ENCODE results near the gene DHRSX.
"Not testable (repeated sequence)": the region's sequence is repeated elsewhere in the genome, so short reads cannot be mapped to it uniquely, and the experiment has no call there.

Gene DHRSX

DNA sequence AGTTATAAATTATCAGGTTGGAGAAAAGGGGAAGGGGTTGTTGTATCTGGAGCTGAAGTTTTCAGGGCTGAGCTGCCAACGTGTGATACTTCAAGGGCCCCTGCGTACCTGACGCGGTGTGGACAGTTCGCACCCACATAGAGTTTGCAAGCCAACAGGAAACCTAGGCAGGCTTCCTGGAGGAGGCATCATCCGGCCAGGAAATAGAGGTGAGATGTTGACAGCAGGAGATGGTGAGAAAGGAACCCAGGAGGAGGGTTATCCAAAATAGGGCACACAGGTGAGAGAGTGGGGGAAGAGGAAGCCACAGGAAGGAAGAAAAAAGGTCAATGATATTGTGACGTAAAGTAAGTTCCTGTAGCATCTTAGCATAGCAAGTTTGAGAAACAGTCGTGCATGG is 127.2 kb downstream of the DHRSX start:
- FAIRE-seq: no peak
- no peak for TF ChIP-seq POLR2A (IDR thresholded peaks at IDR 0.05; ENCODE audit: low read depth, low read length)
- no peak for DNase-seq (ENCODE audit: insufficient read length, low spot score)

DNA sequence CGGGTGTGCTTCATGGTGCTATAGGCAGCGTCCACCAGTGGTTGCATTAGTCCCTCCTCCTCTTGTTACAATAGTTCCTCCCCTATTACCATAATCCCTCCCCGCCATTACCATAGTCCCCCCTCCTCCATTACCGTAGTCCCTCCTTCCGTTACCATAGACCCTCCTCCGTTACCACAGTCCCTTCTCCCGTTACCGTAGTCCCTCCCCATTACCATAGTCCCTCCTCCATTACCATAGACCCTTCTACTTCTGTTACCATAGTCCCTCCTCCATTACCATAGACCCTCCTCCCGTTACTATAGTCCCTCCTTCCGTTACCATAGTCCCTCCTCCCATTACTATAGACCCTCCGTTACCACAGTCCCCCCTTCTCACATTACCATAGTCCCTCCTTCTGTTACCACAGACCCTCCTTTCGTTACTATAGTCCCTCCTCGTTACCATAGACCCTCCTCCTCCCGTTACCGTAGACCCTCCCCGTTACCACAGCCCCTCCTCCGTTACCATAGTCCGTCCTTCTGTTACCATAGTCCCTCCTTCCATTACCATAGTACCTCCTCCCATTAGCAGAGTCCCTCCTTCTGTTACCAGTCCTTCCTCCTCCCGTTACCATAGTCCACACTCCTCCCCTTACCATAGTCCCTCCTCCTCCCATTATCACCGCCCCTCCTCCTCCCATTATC is 129.6 kb downstream of the DHRSX start:
- TF ChIP-seq POLR2A (IDR thresholded peaks at IDR 0.05; ENCODE audit: low read depth, low read length): no peak
- FAIRE-seq: no peak
- no peak for DNase-seq (ENCODE audit: insufficient read length, low spot score)

DNA sequence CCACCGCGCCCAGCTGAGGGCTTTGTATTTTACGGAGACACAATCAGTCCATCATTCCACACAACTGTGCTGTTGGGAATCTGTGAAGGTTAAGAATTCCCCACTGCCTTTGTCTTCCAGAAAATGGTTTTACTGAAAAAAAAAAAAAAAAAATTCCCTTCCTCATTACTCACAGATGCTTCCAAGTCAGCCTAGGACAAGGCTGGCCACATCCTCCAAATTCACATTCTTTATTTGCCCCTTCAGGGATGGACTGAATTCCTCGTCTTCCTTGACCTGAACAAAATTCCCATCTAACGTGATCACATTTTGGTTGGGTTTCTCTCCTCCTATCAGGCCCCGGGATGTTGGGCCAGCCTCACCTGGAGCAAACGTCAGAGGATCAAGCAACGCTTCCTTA is 130.3 kb downstream of the DHRSX start:
- FAIRE-seq (no peak), DNase-seq (ENCODE audit: insufficient read length, low spot score) (no peak)
- TF ChIP-seq POLR2A (IDR thresholded peaks at IDR 0.05; ENCODE audit: low read depth, low read length): no peak

DNA sequence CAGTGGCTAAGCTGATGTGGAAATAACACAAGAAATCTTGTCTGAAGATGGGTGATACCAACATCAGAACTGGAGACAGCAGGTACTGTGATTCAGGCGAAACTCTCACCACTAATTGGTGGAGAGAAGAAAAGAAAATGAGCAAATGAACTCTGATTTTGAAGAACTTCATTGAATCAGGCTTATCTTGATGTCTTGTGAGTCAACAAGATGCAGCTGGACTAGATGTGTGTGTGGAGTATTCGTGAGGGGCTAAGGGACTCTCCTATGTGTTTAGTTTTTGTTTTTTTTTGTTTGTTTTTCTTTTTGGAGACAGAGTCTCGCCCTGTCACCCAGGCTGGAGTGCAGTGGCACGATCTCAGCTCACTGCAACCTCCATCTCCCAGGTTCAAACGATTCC is 131.6 kb downstream of the DHRSX start:
- no peak for DNase-seq (ENCODE audit: insufficient read length, low spot score)
- no peak for FAIRE-seq
- TF ChIP-seq POLR2A (IDR thresholded peaks at IDR 0.05; ENCODE audit: low read depth, low read length): no peak

DNA sequence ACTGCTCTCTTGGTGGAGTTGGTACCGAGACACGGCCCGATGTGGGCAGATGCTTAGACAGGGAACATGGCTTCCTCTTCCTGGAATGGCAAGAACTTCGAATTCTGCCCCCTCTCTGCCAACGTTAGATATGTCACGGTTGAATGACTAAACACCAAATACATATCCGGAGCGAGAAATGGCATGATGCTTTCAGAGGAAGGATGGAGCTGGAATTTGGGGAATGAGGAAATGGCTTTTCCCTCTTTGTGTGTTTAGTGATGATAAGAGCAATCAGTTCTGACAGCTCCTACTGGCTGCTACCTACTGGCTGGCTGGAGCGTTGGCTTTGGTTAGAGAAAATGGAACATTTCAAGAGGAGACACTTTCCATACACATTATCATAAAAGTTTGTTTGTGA is 140.0 kb downstream of the DHRSX start:
- no peak for DNase-seq (ENCODE audit: insufficient read length, low spot score)
- TF ChIP-seq POLR2A (IDR thresholded peaks at IDR 0.05; ENCODE audit: low read depth, low read length): no peak
- no peak for FAIRE-seq

DNA sequence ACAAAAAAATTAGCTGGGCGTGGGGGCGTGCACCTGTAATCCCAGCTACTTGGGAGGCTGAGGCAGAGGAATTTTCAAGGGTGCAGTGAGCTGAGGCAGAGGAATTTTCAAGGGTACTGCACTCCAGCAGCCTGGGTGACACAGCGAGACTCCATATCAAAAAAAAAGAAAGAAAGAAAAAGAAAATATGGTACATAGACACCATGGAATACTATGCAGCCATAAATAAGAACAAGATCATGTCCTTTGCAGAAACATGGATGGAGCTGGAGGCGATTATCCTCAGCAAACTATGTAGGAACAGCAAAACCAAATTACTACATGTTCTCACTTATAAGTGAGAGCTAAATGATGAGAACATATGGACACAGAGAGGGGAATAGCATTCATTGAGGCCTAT is 141.3 kb downstream of the DHRSX start:
- FAIRE-seq: not testable (repeated sequence)

DNA sequence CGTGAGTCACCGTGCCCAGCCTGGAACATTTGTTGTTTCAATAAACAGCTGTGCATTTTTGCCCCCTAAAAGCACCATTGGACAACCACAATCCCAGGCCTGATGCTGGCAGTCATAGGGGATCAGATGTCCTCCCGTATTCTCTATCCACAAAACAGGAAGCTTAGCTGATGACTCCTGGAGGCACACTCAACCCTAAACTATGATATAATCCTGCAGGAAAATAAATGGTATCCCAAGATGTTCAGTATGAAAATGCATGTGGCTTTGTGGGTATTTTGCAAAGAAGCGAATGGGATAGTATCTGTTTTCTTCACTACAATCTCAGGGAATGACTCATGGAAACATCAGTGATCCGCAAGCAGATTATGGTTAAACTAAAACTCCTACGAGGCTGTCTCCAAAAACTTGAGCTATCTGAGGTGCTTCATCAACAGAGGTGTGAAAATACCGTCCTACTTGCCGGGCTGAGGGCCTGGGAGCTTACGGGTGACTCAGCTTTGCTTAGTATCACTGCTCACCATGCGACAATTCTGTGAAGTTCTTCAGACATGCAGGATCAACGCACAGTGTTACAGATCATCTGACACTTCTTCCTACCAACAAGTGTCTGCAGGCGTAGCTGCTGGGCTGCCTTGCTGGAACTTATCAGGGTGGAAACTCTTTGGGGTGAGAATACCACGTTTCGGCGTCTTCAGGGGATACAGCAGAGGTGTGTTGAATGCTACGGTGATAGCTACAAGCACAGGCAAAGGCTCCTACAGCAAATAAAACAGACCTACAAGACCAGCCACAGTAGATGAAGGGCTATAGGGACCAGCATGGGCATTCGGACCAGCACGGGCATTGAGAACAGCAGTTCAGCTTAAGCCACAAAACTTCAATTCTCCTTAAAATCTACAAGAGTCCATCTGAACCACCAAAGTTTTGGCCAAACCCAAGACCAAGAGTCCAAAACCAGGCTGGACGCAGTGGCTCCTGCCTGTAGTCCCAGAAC is 148.5 kb downstream of the DHRSX start:
- DNase-seq (ENCODE audit: insufficient read length, low spot score) (peak; percentile 52), FAIRE-seq (no peak)
- TF ChIP-seq POLR2A (IDR thresholded peaks at IDR 0.05; ENCODE audit: low read depth, low read length): no peak

More for the DNA sequence above, 141.3 kb downstream of the DHRSX start:
- DNase-seq (ENCODE audit: insufficient read length, low spot score): not testable (repeated sequence)

DNA sequence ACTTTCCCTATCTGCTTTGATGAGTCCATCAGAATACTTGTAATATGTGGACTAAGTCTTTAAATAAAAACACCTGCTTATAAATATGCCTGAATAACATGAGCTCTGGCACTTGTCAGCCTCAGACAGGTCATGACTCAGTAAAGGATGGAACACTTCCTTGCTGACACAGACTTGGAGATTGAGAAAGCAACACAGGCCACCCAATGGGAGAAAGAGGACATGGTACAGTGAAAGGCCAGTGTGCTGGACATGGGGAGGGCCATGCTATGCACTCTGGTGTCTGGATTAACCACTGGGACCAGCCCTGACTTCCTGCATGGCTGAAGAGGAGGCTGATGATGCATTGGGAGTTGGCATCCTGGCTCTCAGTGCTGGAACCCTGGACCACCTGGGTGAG is 149.5 kb downstream of the DHRSX start:
- no peak for FAIRE-seq
- TF ChIP-seq POLR2A (IDR thresholded peaks at IDR 0.05; ENCODE audit: low read depth, low read length): no peak
- peak; percentile 50 for DNase-seq (ENCODE audit: insufficient read length, low spot score)

DNA sequence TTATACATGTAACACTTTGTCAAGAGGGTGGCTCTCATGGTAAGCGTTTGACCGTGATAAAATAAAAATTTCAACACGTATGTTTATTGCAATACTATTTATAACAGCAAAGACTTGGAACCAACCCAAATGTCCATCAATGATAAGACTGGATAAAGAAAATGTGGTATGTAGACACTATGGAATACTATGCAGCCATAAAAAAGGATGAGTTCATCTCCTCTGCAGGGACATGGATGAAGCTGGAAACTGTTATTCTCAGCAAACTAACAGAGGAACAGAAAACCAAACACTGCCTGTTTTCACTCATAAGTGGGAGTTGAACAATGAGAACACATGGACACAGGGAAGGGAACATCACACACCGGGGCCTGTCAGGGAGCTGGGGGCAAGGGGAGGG is 150.1 kb downstream of the DHRSX start:
- not testable (repeated sequence) for FAIRE-seq; DNase-seq (ENCODE audit: insufficient read length, low spot score)

DNA sequence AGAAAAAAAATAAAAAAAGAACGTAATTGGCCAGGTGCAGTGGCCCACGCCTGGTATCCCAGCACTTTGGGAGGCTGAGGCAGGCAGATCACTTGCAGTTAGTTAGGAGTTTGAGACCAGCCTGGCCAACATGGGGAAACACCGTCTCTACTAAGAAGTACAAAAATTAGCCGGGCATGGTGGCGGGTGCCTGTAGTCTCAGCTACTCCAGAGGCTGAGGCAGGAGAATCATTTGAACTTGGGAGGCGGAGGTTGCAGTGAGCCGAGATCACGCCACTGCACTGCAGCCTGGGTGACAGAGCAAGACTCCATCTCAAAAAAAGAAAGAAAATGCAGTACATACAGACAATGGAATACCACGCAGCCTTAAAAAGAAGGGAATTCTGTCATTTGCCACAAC is 150.7 kb downstream of the DHRSX start:
- DNase-seq (ENCODE audit: insufficient read length, low spot score); FAIRE-seq: not testable (repeated sequence)

DNA sequence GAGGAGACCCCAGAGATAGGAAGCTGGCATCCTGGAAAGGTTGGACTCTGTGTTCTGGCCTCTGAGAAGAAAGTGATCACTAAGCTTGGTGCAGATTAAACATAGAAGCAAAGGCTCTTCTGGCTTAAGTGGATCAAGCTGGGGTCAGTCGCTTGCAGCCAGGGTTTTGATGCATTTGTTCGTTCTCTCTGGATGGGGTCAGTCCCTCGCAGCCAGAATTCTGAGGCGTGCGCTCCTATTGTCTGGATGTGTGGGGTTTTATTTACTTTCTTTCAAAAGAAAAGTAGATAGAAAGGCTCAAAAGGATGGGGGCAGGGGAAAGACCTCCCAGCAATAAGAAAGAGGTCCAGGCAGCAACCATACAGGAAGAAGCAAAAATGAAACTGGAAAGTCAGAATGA is 152.6 kb downstream of the DHRSX start:
- DNase-seq (ENCODE audit: insufficient read length, low spot score) (no peak), FAIRE-seq (no peak)
- TF ChIP-seq POLR2A (IDR thresholded peaks at IDR 0.05; ENCODE audit: low read depth, low read length): no peak

DNA sequence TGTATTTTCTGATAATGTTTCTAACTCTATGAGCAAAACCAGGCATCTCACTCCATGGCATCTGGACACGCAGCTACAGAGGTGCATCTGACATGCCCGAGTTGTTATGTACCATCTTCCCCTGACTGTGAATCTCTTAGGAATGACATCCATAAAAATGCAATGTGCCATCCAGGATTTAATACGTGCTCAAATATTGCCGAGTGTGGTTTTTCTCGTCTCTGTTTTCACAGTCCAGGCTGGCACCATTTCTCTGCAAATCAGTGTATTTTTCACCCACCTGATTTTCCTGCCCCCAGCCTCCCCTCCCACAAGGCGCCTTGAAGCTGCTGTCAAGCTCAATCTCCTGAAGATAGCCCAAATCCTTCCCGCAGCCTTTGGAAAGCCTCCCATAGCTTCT is 154.6 kb downstream of the DHRSX start:
- no peak for DNase-seq (ENCODE audit: insufficient read length, low spot score)
- no peak for TF ChIP-seq POLR2A (IDR thresholded peaks at IDR 0.05; ENCODE audit: low read depth, low read length)
- FAIRE-seq: no peak

DNA sequence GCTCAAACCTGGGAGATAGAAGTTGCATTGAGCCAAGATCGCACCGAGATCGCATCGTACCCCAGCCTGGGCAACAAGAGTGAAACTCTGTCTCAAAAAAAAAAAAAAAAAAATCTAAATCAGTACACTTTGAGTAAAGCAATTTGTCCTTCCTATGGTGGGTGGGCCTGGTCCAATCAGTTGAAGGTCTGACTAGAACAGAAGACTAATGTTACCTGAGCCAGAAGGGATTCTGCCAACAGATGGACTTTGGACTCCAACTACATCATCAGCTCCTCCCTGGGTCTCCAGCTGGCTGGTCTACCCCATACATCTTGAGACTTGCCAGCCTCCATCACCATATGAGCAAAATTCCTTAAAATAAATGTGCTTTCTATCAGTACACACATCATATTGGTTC is 155.2 kb downstream of the DHRSX start:
- no peak for FAIRE-seq

DNA sequence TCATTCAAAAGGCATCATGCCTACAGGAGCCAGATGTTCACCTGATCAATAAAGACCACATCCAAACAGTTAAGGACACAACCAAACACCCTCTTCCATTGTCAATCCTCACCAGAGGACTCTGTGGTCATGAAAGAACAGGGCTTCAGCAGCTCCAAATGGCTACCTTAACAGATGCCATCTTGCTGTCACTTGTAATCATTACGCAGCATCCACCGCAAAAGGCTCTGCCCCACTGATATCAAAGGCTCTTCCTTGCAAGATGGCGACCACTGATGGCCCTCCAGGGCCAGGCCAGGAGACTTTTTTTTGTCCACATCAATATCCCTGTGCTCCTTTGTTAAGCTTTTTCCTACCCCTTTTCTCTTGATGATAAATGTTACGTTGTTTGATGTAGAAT is 157.4 kb downstream of the DHRSX start:
- DNase-seq (ENCODE audit: insufficient read length, low spot score) (no peak), FAIRE-seq (no peak)
- TF ChIP-seq POLR2A (IDR thresholded peaks at IDR 0.05; ENCODE audit: low read depth, low read length): no peak

More for the DNA sequence above, 155.2 kb downstream of the DHRSX start:
- no peak for DNase-seq (ENCODE audit: insufficient read length, low spot score)
- TF ChIP-seq POLR2A (IDR thresholded peaks at IDR 0.05; ENCODE audit: low read depth, low read length): no peak

DNA sequence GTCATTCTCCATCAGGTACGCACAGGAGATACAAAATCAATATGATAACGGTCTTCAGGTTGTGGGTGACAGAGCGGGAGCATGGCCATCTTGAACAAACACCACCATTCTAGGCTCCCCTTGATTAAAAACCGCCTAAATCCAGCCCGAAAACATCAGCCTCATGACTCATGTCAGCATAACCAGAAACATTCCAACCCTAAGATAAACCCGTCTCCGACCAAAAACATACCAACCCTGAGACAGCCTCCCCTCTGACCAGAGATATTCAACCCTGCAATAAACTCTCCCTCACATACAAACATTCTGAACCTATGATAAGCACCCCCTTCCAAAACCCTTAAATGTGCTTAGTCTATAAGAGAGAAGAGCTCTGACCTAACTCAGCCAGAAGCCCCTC is 157.9 kb downstream of the DHRSX start:
- DNase-seq (ENCODE audit: insufficient read length, low spot score): no peak
- no peak for FAIRE-seq
- TF ChIP-seq POLR2A (IDR thresholded peaks at IDR 0.05; ENCODE audit: low read depth, low read length): no peak
